GM04504 (cell line): ENCODE data around the gene MESP2.
A peak's percentile ranks its signal among the peaks of the same experiment; 100 is the strongest.
"Not testable (repeated sequence)": the region's sequence is repeated elsewhere in the genome, so short reads cannot be mapped to it uniquely, and the experiment has no call there.

Experiments
- DNase-seq: peaks from one replicate; pipeline ENCODE4 v3.0.0-alpha.2; 2012; ENCODE audit warnings: low read depth

Gene MESP2

GRCh38 chr15:89781891-89782618, 5.9 kb downstream of the MESP2 start:
- no peak for DNase-seq

- DNase-seq = not testable (repeated sequence)
These were observed 6.5 kb downstream of the MESP2 start for GRCh38 chr15:89782619-89782950.

GRCh38 chr15:89783111-89783860, 7.2 kb downstream of the MESP2 start:
- DNase-seq = peak; percentile 74

GRCh38 chr15:89783861-89784685, 7.9 kb downstream of the MESP2 start:
- DNase-seq = no peak

GRCh38 chr15:89784686-89784960, 8.5 kb downstream of the MESP2 start:
- no peak for DNase-seq

- DNase-seq = no peak
These were observed 9.1 kb downstream of the MESP2 start for GRCh38 chr15:89785064-89785773.

- DNase-seq = no peak
These were observed 9.6 kb downstream of the MESP2 start for GRCh38 chr15:89785774-89786140.

- DNase-seq = no peak
These were observed 11.8 kb downstream of the MESP2 start for GRCh38 chr15:89787944-89788343.

- DNase-seq = not testable (repeated sequence)
These were observed 12.5 kb downstream of the MESP2 start for GRCh38 chr15:89788585-89788984.

- no peak for DNase-seq
These were observed 14.1 kb downstream of the MESP2 start for GRCh38 chr15:89790206-89790605.

- DNase-seq = no peak
These were observed 14.5 kb downstream of the MESP2 start for GRCh38 chr15:89790661-89791060.

- DNase-seq = no peak
These were observed 16.1 kb downstream of the MESP2 start for GRCh38 chr15:89792106-89792805.

GRCh38 chr15:89794627-89795241, 18.6 kb downstream of the MESP2 start:
- DNase-seq = no peak

- DNase-seq = no peak
These were observed 19.9 kb downstream of the MESP2 start for GRCh38 chr15:89795996-89796395.

GRCh38 chr15:89797678-89798201, 21.6 kb downstream of the MESP2 start:
- no peak for DNase-seq

GRCh38 chr15:89799011-89799911, 23.1 kb downstream of the MESP2 start:
- no peak for DNase-seq

- no peak for DNase-seq
These were observed 23.9 kb downstream of the MESP2 start for GRCh38 chr15:89799918-89800498.

- no peak for DNase-seq
These were observed 25.5 kb downstream of the MESP2 start for GRCh38 chr15:89801471-89802195.
